HL-60/S4 treated with phorbol 12-myristate 13-acetate at 8.2 ng/mL for 4 days and 3 days (cell line): ENCODE data around the gene LMNA.
"Not testable (repeated sequence)": the region's sequence is repeated elsewhere in the genome, so short reads cannot be mapped to it uniquely, and the experiment has no call there.

Source experiments
- in situ Hi-C: fragments of 300-500 bp; cut with MboI; formaldehyde crosslinking; loops from 2 replicates; pipeline ENCODE4 v1.15.0; 2022; ENCODE audit warnings: low sequenced_read_pairs

The LMNA gene

GRCh38 chr1:156121005-156121404 lies 6.5 kb downstream of the LMNA start:
- in situ Hi-C loops: not testable (repeated sequence)

- in situ Hi-C loops: no loop called here
Observed at GRCh38 chr1:156121457-156121856, 6.9 kb downstream of the LMNA start.

DNA sequence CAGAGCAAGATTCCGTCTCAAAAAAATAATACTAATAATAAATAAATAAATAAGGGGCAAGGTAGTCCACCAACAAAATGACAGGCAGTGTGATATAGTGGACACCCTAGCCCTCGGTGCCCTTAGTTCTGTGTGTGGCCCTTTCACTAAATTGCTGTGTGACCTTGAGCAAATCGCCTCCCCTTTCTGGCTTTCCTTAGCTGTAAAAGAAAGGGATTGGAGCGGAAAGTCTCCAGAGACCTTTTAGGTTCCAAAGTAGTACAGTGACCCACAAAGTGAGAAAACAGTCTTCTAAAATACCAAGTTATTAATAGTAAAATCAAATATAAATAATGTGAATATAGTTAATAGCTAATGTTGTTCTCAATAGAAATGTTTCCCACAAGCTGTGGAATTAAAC lies 7.6 kb downstream of the LMNA start:
- in situ Hi-C loops: no loop called here

- in situ Hi-C loops: no loop called here
Observed at GRCh38 chr1:156122519-156123355, 8.2 kb downstream of the LMNA start.

DNA sequence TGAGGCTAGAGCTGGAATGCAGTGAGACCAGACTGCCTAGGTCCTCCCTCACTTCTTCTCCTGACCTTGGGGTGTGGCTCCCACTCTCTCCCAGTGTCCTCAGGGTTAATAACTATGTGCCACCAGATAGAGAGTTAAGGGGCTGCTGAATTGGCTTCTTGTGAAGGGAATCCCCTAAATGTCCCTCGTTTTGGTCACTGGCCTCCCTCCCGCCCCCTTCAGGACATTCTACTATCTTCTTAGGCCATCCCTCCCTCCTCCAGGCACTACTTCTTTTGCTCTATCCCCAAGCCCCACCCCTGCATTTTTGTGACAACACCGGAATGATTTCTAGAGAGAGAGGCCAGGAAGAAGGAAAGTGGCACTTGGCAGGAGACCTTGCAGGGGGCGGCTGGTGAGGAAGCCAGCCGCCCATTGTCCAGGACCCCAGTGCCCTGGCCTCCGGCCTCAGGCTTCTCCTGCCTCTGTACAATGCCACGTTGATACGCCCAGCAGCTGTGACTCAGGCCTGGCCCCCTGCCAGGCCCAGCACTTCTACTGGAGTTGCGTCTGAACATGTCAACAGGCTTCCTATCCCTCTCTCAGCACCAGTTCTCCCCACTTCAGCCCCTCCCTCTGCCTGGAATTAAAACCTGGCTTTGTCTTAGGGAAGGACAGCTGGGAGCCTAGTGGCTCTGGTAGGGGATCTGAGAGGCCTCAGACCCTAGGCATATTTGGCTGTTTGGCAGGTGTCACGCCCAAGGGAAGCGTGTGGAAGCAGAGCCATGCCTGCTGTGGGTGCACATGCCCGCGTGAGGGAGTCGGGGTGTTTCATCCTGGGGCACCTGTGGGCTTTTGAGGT lies 9.1 kb downstream of the LMNA start:
- in situ Hi-C loops: no loop called here

GRCh38 chr1:156124557-156125483 lies 10.3 kb downstream of the LMNA start:
- in situ Hi-C loops: loop anchor here (5.0 kb wide), 1 partner anchor 33 kb away; no protein-coding TSS in a partner anchor

DNA sequence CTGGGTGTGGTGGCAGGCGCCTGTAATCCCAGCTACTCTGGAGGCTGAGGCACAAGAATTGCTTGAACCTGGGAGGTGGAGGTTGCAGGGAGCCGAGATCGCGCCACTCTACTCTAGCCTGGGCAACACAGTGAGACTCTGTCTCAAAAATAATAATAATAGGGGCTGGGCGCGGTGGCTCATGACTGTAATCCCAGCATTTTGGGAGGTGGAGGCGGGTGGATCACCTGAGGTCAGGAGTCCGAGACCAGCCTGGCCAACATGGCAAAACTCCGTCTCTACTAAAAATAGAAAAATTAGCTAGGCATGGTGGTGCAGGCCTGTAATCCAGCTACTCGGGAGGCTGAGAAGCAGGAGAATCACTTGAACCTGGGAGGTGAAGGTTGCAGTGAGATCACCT lies 11.0 kb downstream of the LMNA start:
- in situ Hi-C loops: loop anchor here (5.0 kb wide), 1 partner anchor 33 kb away; no protein-coding TSS in a partner anchor

GRCh38 chr1:156126043-156126629 lies 11.6 kb downstream of the LMNA start:
- in situ Hi-C loops: loop anchor here (5.0 kb wide), 1 partner anchor 34 kb away; no protein-coding TSS in a partner anchor

GRCh38 chr1:156126630-156127534 lies 12.4 kb downstream of the LMNA start:
- in situ Hi-C loops: loop anchor here (5.0 kb wide), 1 partner anchor 35 kb away; no protein-coding TSS in a partner anchor

- in situ Hi-C loops: loop anchor here (5.0 kb wide), 1 partner anchor 36 kb away; no protein-coding TSS in a partner anchor
Observed at GRCh38 chr1:156128308-156128653, 13.8 kb downstream of the LMNA start.

GRCh38 chr1:156128654-156129597 lies 14.4 kb downstream of the LMNA start:
- in situ Hi-C loops: loop anchor here (5.0 kb wide), 1 partner anchor 37 kb away; no protein-coding TSS in a partner anchor

DNA sequence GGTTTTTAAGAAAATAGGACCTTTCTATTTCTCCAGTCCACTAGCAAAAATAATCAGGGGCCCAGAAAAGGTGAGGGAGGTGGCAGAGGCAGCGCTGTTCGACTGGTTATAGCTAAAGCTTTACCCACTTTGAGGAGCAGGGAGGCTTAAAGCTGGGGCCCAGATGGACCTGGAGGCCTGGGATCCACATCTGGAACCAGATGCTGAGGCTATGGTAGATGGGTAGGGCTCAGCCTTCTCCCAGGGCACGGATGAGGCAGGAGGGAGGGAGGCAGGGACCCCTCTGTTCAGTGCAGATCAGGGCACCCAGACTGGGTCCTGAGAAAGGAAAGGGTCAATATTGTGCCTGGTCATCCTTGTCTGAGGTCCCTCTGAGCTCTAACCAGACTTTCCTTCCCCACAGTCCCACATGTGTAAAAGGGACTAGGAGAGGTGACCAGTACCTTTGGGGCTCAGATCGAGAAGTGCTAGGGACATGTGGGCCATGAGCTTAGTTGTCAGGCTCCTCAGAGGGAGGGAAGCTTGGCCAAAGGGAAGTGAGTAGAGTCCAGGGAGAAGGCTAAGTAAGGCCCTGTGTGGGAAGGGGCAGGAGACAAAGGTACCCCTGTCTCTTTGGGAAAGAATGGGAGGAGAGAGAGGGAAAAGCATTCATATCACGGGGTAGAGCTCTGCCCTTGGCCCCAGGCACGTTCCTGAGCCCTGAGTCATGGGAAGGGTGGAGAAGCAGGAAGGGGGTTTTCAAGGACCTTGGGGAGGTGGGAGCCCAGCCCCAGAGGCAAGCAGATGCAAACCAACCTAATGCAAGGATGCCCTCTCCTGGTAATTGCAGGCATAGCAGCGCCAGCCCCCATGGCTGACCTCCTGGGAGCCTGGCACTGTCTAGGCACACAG lies 15.4 kb downstream of the LMNA start:
- in situ Hi-C loops: loop anchor here (5.0 kb wide), 1 partner anchor 38 kb away; no protein-coding TSS in a partner anchor

GRCh38 chr1:156130578-156130942 lies 16.0 kb downstream of the LMNA start:
- in situ Hi-C loops: no loop called here

GRCh38 chr1:156134716-156135435 lies 20.4 kb downstream of the LMNA start:
- in situ Hi-C loops: no loop called here

DNA sequence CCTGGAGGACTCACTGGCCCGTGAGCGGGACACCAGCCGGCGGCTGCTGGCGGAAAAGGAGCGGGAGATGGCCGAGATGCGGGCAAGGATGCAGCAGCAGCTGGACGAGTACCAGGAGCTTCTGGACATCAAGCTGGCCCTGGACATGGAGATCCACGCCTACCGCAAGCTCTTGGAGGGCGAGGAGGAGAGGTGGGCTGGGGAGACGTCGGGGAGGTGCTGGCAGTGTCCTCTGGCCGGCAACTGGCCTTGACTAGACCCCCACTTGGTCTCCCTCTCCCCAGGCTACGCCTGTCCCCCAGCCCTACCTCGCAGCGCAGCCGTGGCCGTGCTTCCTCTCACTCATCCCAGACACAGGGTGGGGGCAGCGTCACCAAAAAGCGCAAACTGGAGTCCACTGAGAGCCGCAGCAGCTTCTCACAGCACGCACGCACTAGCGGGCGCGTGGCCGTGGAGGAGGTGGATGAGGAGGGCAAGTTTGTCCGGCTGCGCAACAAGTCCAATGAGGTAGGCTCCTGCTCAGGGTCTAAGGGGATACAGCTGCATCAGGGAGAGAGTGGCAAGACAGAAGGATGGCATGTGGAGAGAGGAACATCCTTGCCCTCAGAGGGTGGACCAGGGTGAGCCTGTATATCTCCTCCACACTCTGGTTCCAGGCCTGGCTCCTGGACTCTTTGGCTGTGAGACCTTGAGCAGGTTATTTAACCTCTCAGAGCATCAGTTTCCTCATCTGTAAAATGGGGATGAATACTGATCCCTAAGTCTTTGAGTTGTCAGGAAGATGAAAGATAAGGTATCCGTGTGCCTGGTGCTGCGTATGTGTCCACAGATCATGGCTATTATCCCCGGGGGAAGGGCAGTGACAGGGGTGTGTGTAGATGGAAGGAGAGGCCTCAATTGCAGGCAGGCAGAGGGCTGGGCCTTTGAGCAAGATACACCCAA lies 21.7 kb downstream of the LMNA start:
- in situ Hi-C loops: no loop called here
